ENCODE measurements around the gene DCT. TPM values are rescaled to one million over a fixed set of nuclear protein-coding genes. Genes with fewer than 3 reads are reported as not detected.
"Not testable (repeated sequence)": the region's sequence is repeated elsewhere in the genome, so short reads cannot be mapped to it uniquely, and the experiment has no call there.

Gene DCT
- total RNA-seq, 4 donors from 2014 or later, result under 0.01 to 1.5 (median 0.47) TPM

DNA sequence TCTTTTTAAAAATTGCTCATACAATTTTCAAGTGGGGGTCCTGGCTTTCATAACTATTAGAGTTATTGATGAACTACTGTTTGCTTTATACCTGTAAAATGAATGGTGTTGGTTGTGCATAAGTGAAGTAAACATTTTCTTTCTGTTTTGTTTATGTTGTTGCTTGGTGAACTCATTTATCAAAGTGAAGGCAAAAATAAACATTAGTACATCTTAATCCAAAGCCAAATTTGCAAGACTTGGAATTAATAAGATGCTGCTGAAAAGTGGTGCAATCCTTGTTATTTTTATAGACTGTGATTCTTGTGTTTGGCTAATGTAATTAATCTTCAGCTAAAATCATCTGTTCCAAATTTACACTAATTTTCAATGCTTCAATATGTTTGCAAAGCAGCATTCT lies 24.4 kb upstream of the DCT start:
- Histone ChIP-seq H3K27ac (replicated peaks in 1 of 4) (no peak overlapping the region), H3K36me3 (no peaks in the 10 kb centered on the region), H3K4me3 (no peak overlapping the region), H3K4me1 (peaks cover 0 to 14% (median 4%) of the 10 kb centered on the region in 4 donors), H3K9me3 (peaks cover 0 to under 1% (median 0%) of the 10 kb centered on the region in 4 donors), H3K27me3 (no peaks in the 10 kb centered on the region)
- DNase-seq (ENCODE audit: extremely low spot score), result no peak
- no peak for TF ChIP-seq POLR2A (IDR thresholded peaks at IDR 0.05; ENCODE audit: low read depth)
- no peak for TF ChIP-seq POLR2AphosphoS5 (IDR thresholded peaks at IDR 0.05)
- TF ChIP-seq EP300 (IDR thresholded peaks at IDR 0.05), result no peak
- TF ChIP-seq, protein P1, sequence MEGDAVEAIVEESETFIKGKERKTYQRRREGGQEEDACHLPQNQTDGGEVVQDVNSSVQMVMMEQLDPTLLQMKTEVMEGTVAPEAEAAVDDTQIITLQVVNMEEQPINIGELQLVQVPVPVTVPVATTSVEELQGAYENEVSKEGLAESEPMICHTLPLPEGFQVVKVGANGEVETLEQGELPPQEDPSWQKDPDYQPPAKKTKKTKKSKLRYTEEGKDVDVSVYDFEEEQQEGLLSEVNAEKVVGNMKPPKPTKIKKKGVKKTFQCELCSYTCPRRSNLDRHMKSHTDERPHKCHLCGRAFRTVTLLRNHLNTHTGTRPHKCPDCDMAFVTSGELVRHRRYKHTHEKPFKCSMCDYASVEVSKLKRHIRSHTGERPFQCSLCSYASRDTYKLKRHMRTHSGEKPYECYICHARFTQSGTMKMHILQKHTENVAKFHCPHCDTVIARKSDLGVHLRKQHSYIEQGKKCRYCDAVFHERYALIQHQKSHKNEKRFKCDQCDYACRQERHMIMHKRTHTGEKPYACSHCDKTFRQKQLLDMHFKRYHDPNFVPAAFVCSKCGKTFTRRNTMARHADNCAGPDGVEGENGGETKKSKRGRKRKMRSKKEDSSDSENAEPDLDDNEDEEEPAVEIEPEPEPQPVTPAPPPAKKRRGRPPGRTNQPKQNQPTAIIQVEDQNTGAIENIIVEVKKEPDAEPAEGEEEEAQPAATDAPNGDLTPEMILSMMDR (IDR thresholded peaks at IDR 0.05), result no peak
- intact Hi-C loops (cut with DNase I), result no loop called here

DNA sequence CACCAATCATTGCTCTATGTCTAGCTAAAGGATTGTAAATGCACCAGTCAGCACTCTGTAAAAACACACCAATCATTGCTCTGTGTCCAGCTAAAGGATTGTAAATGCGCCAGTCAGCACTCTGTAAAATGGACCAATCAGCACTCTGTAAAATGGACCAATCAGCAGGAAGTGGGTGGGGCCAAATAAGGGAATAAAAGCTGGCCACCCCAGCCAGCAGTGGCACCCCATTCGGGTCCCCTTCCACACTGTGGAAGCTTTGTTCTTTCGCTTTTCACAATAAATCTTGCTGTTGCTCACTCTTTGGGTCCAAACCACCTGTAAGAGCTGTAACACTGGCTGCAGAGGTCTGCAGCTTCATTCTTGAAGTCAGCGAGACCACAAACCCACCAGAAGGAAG lies 19.3 kb upstream of the DCT start:
- H3K4me3 ChIP-seq; H3K27ac ChIP-seq (replicated peaks in 1 of 4); H3K36me3 ChIP-seq; intact Hi-C loops (cut with DNase I); DNase-seq (ENCODE audit: extremely low spot score); H3K27me3 ChIP-seq; H3K4me1 ChIP-seq; H3K9me3 ChIP-seq: not testable (repeated sequence)
- WGBS, result 96% methylated on average over 4 of the region's 4 CpGs

DNA sequence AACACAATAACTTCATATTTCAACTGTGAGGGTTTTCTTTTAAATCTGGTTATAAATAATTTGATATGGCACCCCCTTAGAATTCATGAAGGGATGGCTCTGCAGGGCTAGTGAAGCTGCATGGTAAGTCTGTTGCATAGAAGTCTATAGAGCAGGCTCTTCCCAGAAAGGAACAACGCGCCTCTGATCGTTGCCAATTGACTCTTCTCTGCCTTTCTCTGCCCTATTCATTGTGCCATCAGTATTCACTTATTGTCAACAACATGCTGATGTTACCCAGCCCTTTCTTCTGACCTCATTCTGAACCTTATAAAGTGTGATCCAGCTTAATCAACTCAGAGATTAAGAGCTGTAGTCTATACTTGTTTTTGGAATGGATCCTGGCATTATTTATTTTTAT lies 16.3 kb upstream of the DCT start:
- no peaks in the 10 kb centered on the region for H3K4me1 ChIP-seq
- H3K27me3 ChIP-seq, result no peaks in the 10 kb centered on the region
- H3K27ac ChIP-seq (replicated peaks in 1 of 4), result no peak overlapping the region
- peaks cover 0 to 10% (median 3%) of the 10 kb centered on the region in 4 donors for H3K9me3 ChIP-seq
- DNase-seq (ENCODE audit: extremely low spot score), result no peak
- H3K36me3 ChIP-seq, result no peaks in the 10 kb centered on the region
- no peak overlapping the region for H3K4me3 ChIP-seq
- WGBS, result 90% methylated on average over 3 of the region's 3 CpGs
- TF ChIP-seq POLR2AphosphoS5 (IDR thresholded peaks at IDR 0.05) (no peak), EP300 (IDR thresholded peaks at IDR 0.05) (no peak), POLR2A (IDR thresholded peaks at IDR 0.05; ENCODE audit: low read depth) (no peak)
- TF ChIP-seq, protein P1 (IDR thresholded peaks at IDR 0.05), result no peak
- intact Hi-C loops (cut with DNase I), result no loop called here

DNA sequence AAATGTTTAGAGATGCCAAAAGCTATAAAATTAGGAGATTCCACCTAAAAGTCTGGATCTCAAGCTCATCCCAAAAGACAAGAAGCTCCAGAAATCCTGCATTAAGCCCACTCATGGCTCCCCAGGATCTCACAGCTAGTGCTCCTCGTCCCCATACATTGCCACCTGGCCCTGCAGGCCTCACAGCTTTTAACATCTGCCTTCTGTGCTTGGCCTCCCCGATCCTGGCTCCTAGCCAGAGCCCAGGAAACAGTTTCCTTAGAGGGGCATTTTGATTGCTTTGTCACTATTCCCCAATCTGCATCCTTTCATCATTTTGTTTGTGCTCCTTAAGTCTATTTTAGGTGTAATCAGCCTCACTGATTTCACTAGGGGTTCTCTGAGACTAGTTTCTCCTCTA lies 14.5 kb upstream of the DCT start:
- Histone ChIP-seq H3K9me3 (peaks cover 0 to 10% (median 3%) of the 10 kb centered on the region in 4 donors), H3K27me3 (no peaks in the 10 kb centered on the region), H3K36me3 (no peaks in the 10 kb centered on the region), H3K4me1 (no peaks in the 10 kb centered on the region), H3K4me3 (no peak overlapping the region), H3K27ac (replicated peaks in 1 of 4) (no peak overlapping the region)
- intact Hi-C loops (cut with DNase I), result no loop called here
- no peak for DNase-seq (ENCODE audit: extremely low spot score)
- TF ChIP-seq POLR2AphosphoS5 (IDR thresholded peaks at IDR 0.05), result no peak
- no peak for TF ChIP-seq EP300 (IDR thresholded peaks at IDR 0.05)
- TF ChIP-seq POLR2A (IDR thresholded peaks at IDR 0.05; ENCODE audit: low read depth), result no peak
- TF ChIP-seq, protein P1 (IDR thresholded peaks at IDR 0.05), result no peak
- 41% methylated on average over 2 of the region's 2 CpGs for WGBS

DNA sequence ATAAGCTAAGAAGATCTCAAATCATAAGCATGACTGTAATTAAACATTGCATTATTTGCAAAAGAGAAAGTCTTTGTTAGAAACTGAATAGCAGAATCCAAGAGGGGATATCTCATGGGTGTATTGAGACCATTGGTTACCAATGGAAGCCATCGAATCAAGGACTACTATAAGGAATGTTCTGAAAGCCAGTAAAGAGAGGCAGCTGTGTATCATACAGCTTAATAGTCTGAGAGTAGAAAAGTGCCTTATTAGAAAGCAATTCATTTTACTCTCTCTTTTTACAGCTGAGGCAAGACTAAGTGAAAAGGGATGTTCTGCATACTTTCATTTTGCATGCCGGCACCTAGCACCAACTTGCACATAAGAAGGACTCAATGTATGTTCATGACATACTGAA lies 7.6 kb upstream of the DCT start:
- no peaks in the 10 kb centered on the region for H3K36me3 ChIP-seq
- no peak overlapping the region for H3K4me3 ChIP-seq
- H3K9me3 ChIP-seq, result no peaks in the 10 kb centered on the region
- DNase-seq (ENCODE audit: extremely low spot score), result peak; percentile 24
- no peak for TF ChIP-seq EP300 (IDR thresholded peaks at IDR 0.05)
- TF ChIP-seq POLR2AphosphoS5 (IDR thresholded peaks at IDR 0.05), result no peak
- TF ChIP-seq POLR2A (IDR thresholded peaks at IDR 0.05; ENCODE audit: low read depth), result no peak
- TF ChIP-seq, protein P1 (IDR thresholded peaks at IDR 0.05), result no peak
- intact Hi-C loops (cut with DNase I), result no loop called here
- H3K27me3 ChIP-seq, result no peaks in the 10 kb centered on the region
- no peak overlapping the region for H3K27ac ChIP-seq (replicated peaks in 1 of 4)
- H3K4me1 ChIP-seq, result no peaks in the 10 kb centered on the region
- WGBS, result 35% methylated on average over 2 of the region's 2 CpGs

Measured in esophagus muscularis mucosa (tissue), 4 donors.